CD4-positive, alpha-beta T cell (primary cell): ENCODE data around the gene PRPF19. TPM values are rescaled to one million over a fixed set of nuclear protein-coding genes. Genes with fewer than 3 reads are reported as not detected.

Source experiments
- ATAC-seq: fragments of 200-7000 bp; cut with Tn5 transposase; one replicate; pipeline ENCODE4 v1.10.0; 2022; ENCODE audit warnings: mild to moderate bottlenecking; ENCODE audit not compliant: poor library complexity
- CTCF ChIA-PET: fragments of 350-600 bp; sonication (Branson Sonifier 250); formaldehyde crosslinking; loops from one replicate; lab custom pipeline; 2021; ENCODE audit warnings: antibody characterized with exemption, inconsistent platforms; lab: Charles Lee
- POLR2A ChIA-PET: fragments of 350-600 bp; sonication (Branson Sonifier 250); formaldehyde crosslinking; loops from one replicate; lab custom pipeline; 2021; ENCODE audit warnings: antibody characterized with exemption, inconsistent platforms; lab: Charles Lee
- DNase-seq, 14 experiments: peaks; one replicate each; pipeline ENCODE4 v3.0.0-alpha.2; 2013 to 2020; ENCODE audit warnings: mixed read lengths in 2 of 14
- H3K27ac ChIP-seq, 2 donors: one replicate each; pipeline versions ENCODE4 v1.5.1 to v1.7.0; 2013; ENCODE audit warnings: low read length in 2 of 2, low read depth in 1 of 2, mild to moderate bottlenecking in 1 of 2
- H3K27me3 ChIP-seq, 2 experiments: 1 replicate in 1 of 2; 2 replicates in 1 of 2; pipeline versions ENCODE4 v1.6.1 to v1.7.0; 2013; ENCODE audit warnings: low read length in 2 of 2, control low read depth in 1 of 2, mild to moderate bottlenecking in 1 of 2, moderate library complexity in 1 of 2; ENCODE audit not compliant: insufficient read depth in 2 of 2, control insufficient read depth in 1 of 2
- H3K36me3 ChIP-seq: one replicate; pipeline ENCODE4 v1.6.1; 2013; ENCODE audit warnings: low read length, control low read depth; ENCODE audit not compliant: insufficient read depth
- H3K4me1 ChIP-seq: one replicate; pipeline ENCODE4 v1.6.1; 2013; ENCODE audit warnings: low read length, control low read depth; ENCODE audit not compliant: insufficient read depth
- H3K4me3 ChIP-seq: one replicate; pipeline ENCODE4 v1.5.1; 2013; ENCODE audit warnings: mild to moderate bottlenecking, low read length, moderate library complexity
- H3K9me3 ChIP-seq, 2 experiments: 1 replicate in 1 of 2; 2 replicates in 1 of 2; pipeline versions ENCODE4 v1.6.1 to v1.7.0; 2013; ENCODE audit warnings: low read length in 2 of 2, mild to moderate bottlenecking in 2 of 2, control low read depth in 1 of 2, moderate library complexity in 1 of 2; ENCODE audit not compliant: control insufficient read depth in 1 of 2, insufficient read depth in 1 of 2
- H3K27ac Mint-ChIP-seq: one replicate; pipeline ENCODE4 v1.8.0; 2020; ENCODE audit warnings: mixed read lengths
- H3K27me3 Mint-ChIP-seq: one replicate; pipeline ENCODE4 v1.8.0; 2021; ENCODE audit warnings: mixed read lengths
- H3K36me3 Mint-ChIP-seq: one replicate; pipeline ENCODE4 v1.8.0; 2021; ENCODE audit warnings: low read depth, mixed read lengths
- H3K4me1 Mint-ChIP-seq: one replicate; pipeline ENCODE4 v1.8.0; 2021; ENCODE audit warnings: low read depth, mixed read lengths
- H3K4me3 Mint-ChIP-seq: one replicate; pipeline ENCODE4 v1.8.0; 2020; ENCODE audit warnings: mild to moderate bottlenecking, mixed read lengths
- H3K9me3 Mint-ChIP-seq: one replicate; pipeline ENCODE4 v1.8.0; 2020; ENCODE audit warnings: mixed read lengths
- CTCF ChIP-seq: fragments of 200-600 bp; IDR thresholded peaks from one replicate; pipeline ENCODE4 v1.8.0; 2022; ENCODE audit warnings: antibody characterized with exemption, mild to moderate bottlenecking
- intact Hi-C, 2 experiments: fragments of 100-400 bp; cut with DNase I in 1 of 2; cut with micrococcal nuclease in 1 of 2; formaldehyde crosslinking; loops; one replicate each; pipeline versions ENCODE4 v1.15.1 to v1.9.0; 2023 to 2025; cut with DNase I, micrococcal nuclease
- total RNA-seq, 174 experiments: library from RNA in 2 of 174; stranded (reverse) in 2 of 174; gene quantifications; one replicate each; pipeline ENCODE4 v1.2.3 and lab custom pipeline; 2021 to 2026

Gene PRPF19
- total RNA-seq, 2 experiments from 2014 or later: 63.2 to 67.3 TPM

- no peak overlapping the region for H3K4me3 ChIP-seq
- peak; percentile 72 for ATAC-seq
- H3K36me3 ChIP-seq: peaks cover 4% of the 10 kb centered on the region
- H3K27me3 ChIP-seq: no peaks in the 10 kb centered on the region
- Mint-ChIP-seq H3K4me3 (no peak overlapping the region), H3K9me3 (no peaks in the 10 kb centered on the region), H3K36me3 (peaks cover 9% of the 10 kb centered on the region), H3K27ac (peak overlapping the region; percentile 21), H3K4me1 (peaks cover 7% of the 10 kb centered on the region), H3K27me3 (no peaks in the 10 kb centered on the region)
- H3K9me3 ChIP-seq: no peaks in the 10 kb centered on the region
- POLR2A ChIA-PET: interaction anchor here (0.6 to 2.5 kb wide), 2 partner anchors 14 to 33 kb away, joined by 4 to 6 read pairs; partner anchors contain the start of gene PRPF19
- H3K4me1 ChIP-seq: peaks cover 20% of the 10 kb centered on the region
- CTCF ChIA-PET: no interaction called here
- intact Hi-C loops: no loop called here
- TF ChIP-seq CTCF: no peak
- no peak overlapping the region for H3K27ac ChIP-seq
- DNase-seq: peak in 2 of 14 experiments; percentile 21 to 51
Observed at GRCh38 chr11:60872961-60873524, 33.3 kb downstream of the PRPF19 start.

- TF ChIP-seq CTCF: no peak
- Mint-ChIP-seq H3K36me3 (peaks cover 2% of the 10 kb centered on the region), H3K27me3 (no peaks in the 10 kb centered on the region), H3K27ac (peak overlapping the region; percentile 21), H3K9me3 (no peaks in the 10 kb centered on the region), H3K4me1 (peaks cover 7% of the 10 kb centered on the region), H3K4me3 (no peak overlapping the region)
- Histone ChIP-seq H3K27me3 (no peaks in the 10 kb centered on the region), H3K4me1 (peaks cover 20% of the 10 kb centered on the region), H3K36me3 (peaks cover 3% of the 10 kb centered on the region), H3K4me3 (no peak overlapping the region), H3K27ac (no peak overlapping the region), H3K9me3 (no peaks in the 10 kb centered on the region)
- intact Hi-C loops: no loop called here
- ChIA-PET POLR2A (interaction anchor here (0.6 to 2.5 kb wide), 4 partner anchors 15 to 42 kb away, joined by 3 to 6 read pairs (median 4); partner anchors contain the start of genes PRPF19 and TMEM109), CTCF (no interaction called here)
- DNase-seq: no peak
- ATAC-seq: peak; percentile 13
Observed at GRCh38 chr11:60872124-60872960, 34.0 kb downstream of the PRPF19 start.

GRCh38 chr11:60871378-60872061 is 34.9 kb downstream of the PRPF19 start:
- ATAC-seq: peak; percentile 13
- intact Hi-C loops: no loop called here
- CTCF ChIA-PET: no interaction called here
- Histone ChIP-seq H3K36me3 (peaks cover 3% of the 10 kb centered on the region), H3K4me3 (no peak overlapping the region), H3K27me3 (no peaks in the 10 kb centered on the region), H3K4me1 (peaks cover 20% of the 10 kb centered on the region), H3K9me3 (no peaks in the 10 kb centered on the region), H3K27ac (no peak overlapping the region)
- no peak for TF ChIP-seq CTCF
- Mint-ChIP-seq H3K4me1 (peaks cover 7% of the 10 kb centered on the region), H3K27me3 (no peaks in the 10 kb centered on the region), H3K4me3 (no peak overlapping the region), H3K36me3 (no peaks in the 10 kb centered on the region), H3K9me3 (no peaks in the 10 kb centered on the region), H3K27ac (no peak overlapping the region)
- DNase-seq: peak in 1 of 14 experiments; percentile 50
- POLR2A ChIA-PET: interaction anchor here (0.7 to 2.5 kb wide), 4 partner anchors 16 to 45 kb away, joined by 3 to 6 read pairs (median 3); partner anchors contain the start of gene TMEM109
